A549 treated with AZD9567 at 1 μM for 4 hours (cell line): Measurements from ENCODE around the gene EEF1B2. TPM values are rescaled to one million over a fixed set of nuclear protein-coding genes. Genes with fewer than 3 reads are reported as not detected.

Experiments used
- total RNA-seq: library from RNA; stranded (reverse); fragments of 200-300 nt; extraction: Qiagen RNA extraction; gene quantifications from 5 replicates; pipeline ENCODE4 v1.2.3, GENCODE V29; 2022; ENCODE audit not compliant: insufficient read depth

EEF1B2 gene
- 1,040 to 1,078 TPM (median 1,064 TPM) in 5 replicates for total RNA-seq

DNA sequence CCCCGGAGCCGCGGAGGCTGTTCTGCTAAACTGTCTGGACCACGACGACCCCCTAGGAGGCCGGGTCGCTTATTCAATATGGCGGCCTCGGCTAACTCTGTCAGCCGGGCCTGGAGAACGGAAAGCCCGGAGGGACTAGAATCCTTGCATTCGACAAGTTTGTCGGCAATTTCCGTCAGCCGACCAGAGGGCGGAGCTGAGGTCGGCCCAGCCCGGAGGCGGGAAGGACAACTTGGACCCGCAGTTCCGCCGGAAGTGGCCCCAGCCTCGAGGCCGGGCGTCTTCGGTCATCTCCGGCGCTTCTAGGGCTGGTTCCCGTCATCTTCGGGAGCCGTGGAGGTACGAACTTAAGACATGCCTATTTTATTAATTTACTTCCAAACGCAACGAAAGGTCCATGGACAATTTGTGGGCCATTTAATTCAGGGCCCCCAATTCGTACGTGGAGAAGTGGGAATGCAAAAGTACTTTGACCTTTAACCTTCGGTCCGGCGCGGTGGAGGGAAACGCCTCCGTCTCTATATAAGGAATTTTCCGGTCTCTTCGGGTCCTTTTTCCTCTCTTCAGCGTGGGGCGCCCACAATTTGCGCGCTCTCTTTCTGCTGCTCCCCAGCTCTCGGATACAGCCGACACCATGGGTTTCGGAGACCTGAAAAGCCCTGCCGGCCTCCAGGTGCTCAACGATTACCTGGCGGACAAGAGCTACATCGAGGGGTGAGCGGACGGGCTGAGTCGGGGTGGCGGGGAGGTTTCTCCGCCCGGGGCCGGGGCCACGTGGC lies at the start of gene EEF1B2, which contains the start of gene NDUFS1:
TSS of gene EEF1B2 (plus strand) at position 550 of the 779 bp plus-strand sequence. CDS start at position 635, 85 bp downstream.
TSS of gene NDUFS1 (minus strand) at position 99 of the 779 bp plus-strand sequence. CDS start 5,766 bp downstream, outside the sequence.

Other genes starting within 250 kb of the EEF1B2 start
- 1.5 to 2.6 TPM (median 1.8 TPM) in 5 replicates for gene INO80D, start 73.7 kb upstream of the EEF1B2 start, total RNA-seq
- gene NDUFS1, start 451 bp upstream of the EEF1B2 start, total RNA-seq, result 56.3 to 76.9 TPM (median 63.9 TPM) in 5 replicates
- gene ZDBF2, start 114.8 kb downstream of the EEF1B2 start, total RNA-seq, result 1.3 to 1.7 TPM (median 1.6 TPM) in 5 replicates